ENCODE measurements around the gene GPR63. TPM values are rescaled to one million over a fixed set of nuclear protein-coding genes. Genes with fewer than 3 reads are reported as not detected.

The GPR63 gene
- total RNA-seq, 4 donors from 2014 or later = 0.38 to 4.1 (median 0.80) TPM

DNA sequence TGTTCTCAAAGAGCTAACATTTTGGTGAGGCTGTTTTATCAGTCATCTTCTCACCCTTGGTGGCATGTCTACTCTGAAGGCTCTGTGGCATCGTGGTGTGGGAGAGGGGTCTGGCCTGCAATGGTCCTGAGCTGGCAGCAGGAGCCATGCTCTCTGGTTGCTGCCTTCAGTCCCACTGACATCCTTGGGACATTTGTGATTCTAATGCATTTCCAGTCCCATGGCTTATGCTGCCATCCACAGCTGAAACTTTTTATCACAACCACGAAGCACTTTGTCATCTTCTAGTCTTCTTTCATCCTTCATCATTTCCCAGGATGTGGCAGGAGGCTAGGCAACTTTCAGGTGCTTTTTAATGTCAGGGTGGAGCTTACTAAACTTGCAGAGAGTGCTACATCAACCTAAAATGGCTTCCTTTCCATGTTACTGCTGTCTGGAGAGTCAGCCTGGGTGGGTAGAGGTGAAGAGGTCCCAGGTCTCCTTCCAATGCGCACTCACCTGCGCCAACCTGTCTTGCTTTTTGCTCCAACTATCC is 77.1 kb downstream of the GPR63 start:
- H3K4me1 ChIP-seq = no peaks in the 10 kb centered on the region
- no peak for TF ChIP-seq CTCF (IDR thresholded peaks at IDR 0.05)
- TF ChIP-seq POLR2A (IDR thresholded peaks at IDR 0.05) = no peak
- H3K9me3 ChIP-seq = no peaks in the 10 kb centered on the region
- no peaks in the 10 kb centered on the region for H3K36me3 ChIP-seq
- H3K27ac ChIP-seq = no peak overlapping the region
- peaks cover 0 to 5% of the 10 kb centered on the region in 2 donors for H3K27me3 ChIP-seq
- DNase-seq = no peak
- H3K4me3 ChIP-seq = no peak overlapping the region

DNA sequence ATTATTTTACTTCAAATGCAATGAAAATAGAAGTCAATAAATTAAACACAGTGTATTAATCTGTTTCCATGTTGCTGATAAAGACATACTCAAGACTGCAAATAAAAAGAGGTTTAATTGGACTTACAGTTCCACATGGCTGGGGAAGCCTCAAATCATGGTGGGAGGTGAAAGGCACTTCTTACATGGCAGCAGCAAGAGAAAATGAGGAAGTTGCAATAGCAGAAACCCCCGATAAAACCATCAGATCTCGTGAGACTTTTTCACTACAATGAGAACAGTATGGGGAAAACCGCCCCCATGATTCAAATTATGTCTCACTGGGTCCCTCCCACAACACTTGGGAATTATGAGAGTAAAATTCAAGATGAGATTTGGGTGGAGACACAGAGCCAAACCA is 82.2 kb downstream of the GPR63 start:
- H3K27ac ChIP-seq = no peak overlapping the region
- H3K36me3 ChIP-seq = no peaks in the 10 kb centered on the region
- DNase-seq = no peak
- H3K4me3 ChIP-seq = no peak overlapping the region
- peaks cover 0 to 5% of the 10 kb centered on the region in 2 donors for H3K27me3 ChIP-seq
- H3K4me1 ChIP-seq = no peaks in the 10 kb centered on the region
- no peak for TF ChIP-seq POLR2A (IDR thresholded peaks at IDR 0.05)
- H3K9me3 ChIP-seq = no peaks in the 10 kb centered on the region

GRCh38 chr6:96749891-96750290 is 87.4 kb downstream of the GPR63 start:
- Histone ChIP-seq H3K36me3 (no peaks in the 10 kb centered on the region), H3K27me3 (no peaks in the 10 kb centered on the region), H3K4me1 (no peaks in the 10 kb centered on the region), H3K27ac (no peak overlapping the region), H3K9me3 (no peaks in the 10 kb centered on the region), H3K4me3 (no peak overlapping the region)
- TF ChIP-seq POLR2A (IDR thresholded peaks at IDR 0.05) = no peak
- TF ChIP-seq CTCF (IDR thresholded peaks at IDR 0.05) = no peak
- no peak for DNase-seq

Other genes starting within 250 kb of the GPR63 start
- 10 to 100 TPM; 13.2 to 18.9 (median 15.3) TPM for gene NDUFAF4, start 60.4 kb upstream of the GPR63 start, total RNA-seq
- gene KLHL32, start 87.3 kb upstream of the GPR63 start, total RNA-seq = 1 to 10 TPM; 1.7 to 4.2 (median 2.4) TPM